ENCODE measurements around the gene PRRT1.

The PRRT1 gene

DNA sequence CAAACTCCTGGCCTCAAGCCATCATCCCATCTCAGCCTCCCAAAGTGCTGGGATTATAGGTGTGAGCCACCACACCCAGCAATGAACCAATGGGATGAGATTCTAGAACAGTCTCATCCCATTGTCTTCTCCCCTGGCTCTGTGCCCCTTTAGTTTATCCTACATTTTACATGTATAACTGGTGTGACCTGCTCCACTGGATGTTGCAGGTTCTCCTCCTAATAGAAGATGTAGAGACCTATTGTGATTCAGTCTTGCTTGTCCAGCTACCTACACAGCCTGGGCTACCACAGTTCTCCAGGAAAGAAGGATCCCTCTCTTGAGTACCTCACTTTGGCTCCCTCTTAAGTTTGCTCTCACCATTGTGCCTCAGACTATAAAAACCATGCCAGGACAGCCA lies 19.6 kb downstream of the PRRT1 start:
- Mint-ChIP-seq H3K27ac (no peak overlapping the region), H3K27me3 (no peaks in the 10 kb centered on the region), H3K36me3 (no peaks in the 10 kb centered on the region), H3K4me1 (ENCODE audit: low read depth) (peaks cover 33% of the 10 kb centered on the region), H3K4me3 (peak overlapping the region; percentile 42), H3K9me3 (ENCODE audit: low read depth) (no peaks in the 10 kb centered on the region)

- no peak overlapping the region for H3K27ac Mint-ChIP-seq
- H3K4me1 Mint-ChIP-seq (ENCODE audit: low read depth), result peaks cover 39% of the 10 kb centered on the region
These were observed 20.2 kb downstream of the PRRT1 start for GRCh38 chr6:32131439-32131948.

DNA sequence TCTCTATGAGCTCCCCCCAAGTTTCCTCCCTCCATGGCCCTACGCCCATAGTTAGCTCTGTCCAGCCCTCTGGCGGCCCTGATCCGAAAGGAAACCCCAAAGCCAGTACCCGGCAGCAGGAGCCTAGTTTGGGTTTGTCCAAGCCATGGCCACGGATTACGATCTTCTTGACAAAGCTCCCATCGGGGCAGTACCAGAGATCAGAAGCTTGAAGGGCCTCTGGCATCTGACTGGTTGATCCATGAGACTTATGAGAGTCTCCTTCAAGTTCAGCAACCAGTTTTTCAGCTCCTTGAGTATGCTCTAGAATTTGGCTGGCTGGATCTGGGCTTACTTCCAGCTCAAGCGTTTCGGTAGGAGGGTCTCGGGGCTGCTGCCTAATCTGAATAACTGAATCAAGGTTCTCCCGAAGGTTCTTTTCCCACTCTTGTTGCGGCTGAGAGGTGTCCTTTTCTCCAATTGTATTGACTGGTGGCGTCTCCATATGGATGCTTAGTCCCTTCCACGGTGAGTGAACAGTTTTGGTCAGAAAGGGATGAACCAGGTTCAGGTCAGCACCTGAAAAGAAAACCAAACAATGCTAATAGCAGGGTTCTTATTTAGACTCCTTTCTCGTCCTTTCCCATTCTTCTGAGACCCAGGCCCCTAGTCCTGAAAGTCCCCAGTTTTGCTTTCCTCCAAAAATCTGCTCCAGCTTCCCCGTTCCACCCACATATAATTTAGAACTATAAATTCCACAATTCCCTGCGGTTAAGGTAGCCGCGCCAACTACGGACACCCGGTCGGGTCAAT lies 22.2 kb downstream of the PRRT1 start:
- Mint-ChIP-seq H3K4me1 (ENCODE audit: low read depth) (peaks cover 48% of the 10 kb centered on the region), H3K4me3 (peak overlapping the region; percentile 98), H3K27ac (peak overlapping the region; percentile 92), H3K27me3 (no peaks in the 10 kb centered on the region), H3K9me3 (ENCODE audit: low read depth) (no peaks in the 10 kb centered on the region), H3K36me3 (peaks cover 5% of the 10 kb centered on the region)

More at GRCh38 chr6:32131439-32131948, 20.2 kb downstream of the PRRT1 start:
- peaks cover 2% of the 10 kb centered on the region for H3K36me3 Mint-ChIP-seq
- peak overlapping the region; percentile 18 for H3K4me3 Mint-ChIP-seq
- no peaks in the 10 kb centered on the region for H3K27me3 Mint-ChIP-seq
- no peaks in the 10 kb centered on the region for H3K9me3 Mint-ChIP-seq (ENCODE audit: low read depth)

- H3K4me1 Mint-ChIP-seq (ENCODE audit: low read depth), result peaks cover 53% of the 10 kb centered on the region
- H3K9me3 Mint-ChIP-seq (ENCODE audit: low read depth), result no peaks in the 10 kb centered on the region
- H3K36me3 Mint-ChIP-seq, result peaks cover 10% of the 10 kb centered on the region
- H3K4me3 Mint-ChIP-seq, result peak overlapping the region; percentile 98
- H3K27me3 Mint-ChIP-seq, result no peaks in the 10 kb centered on the region
- peak overlapping the region; percentile 95 for H3K27ac Mint-ChIP-seq
These were observed 22.9 kb downstream of the PRRT1 start for GRCh38 chr6:32128751-32129296.

- Mint-ChIP-seq H3K9me3 (ENCODE audit: low read depth) (no peaks in the 10 kb centered on the region), H3K36me3 (peaks cover 10% of the 10 kb centered on the region), H3K4me3 (peak within 1 kb of the TSS; percentile 98), H3K4me1 (ENCODE audit: low read depth) (peaks cover 55% of the 10 kb centered on the region), H3K27me3 (no peaks in the 10 kb centered on the region), H3K27ac (peak within 1 kb of the TSS; percentile 95)
These were observed 23.8 kb downstream of the PRRT1 start, which contains the start of gene ATF6B for GRCh38 chr6:32127717-32128592. ATF6B (minus strand) TSS chr6:32128246; CDS start chr6:32128207, 39 bp downstream.

DNA sequence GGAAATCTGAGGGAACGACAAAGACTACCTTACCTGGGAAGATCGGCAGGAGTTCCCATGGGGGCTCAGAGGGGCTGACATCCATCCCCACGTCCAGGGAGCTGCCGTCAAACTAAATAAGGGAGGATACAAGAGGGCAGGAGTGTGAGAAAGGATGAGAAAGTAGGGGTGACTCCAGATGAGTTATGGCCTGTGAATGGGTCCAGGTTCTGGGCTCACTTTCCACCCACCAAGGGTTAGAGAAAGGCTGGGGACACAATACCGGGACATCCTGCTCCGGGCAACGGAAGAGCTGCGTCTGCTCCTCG lies 24.4 kb downstream of the PRRT1 start:
- Mint-ChIP-seq H3K9me3 (ENCODE audit: low read depth) (no peaks in the 10 kb centered on the region), H3K4me3 (peak overlapping the region; percentile 98), H3K4me1 (ENCODE audit: low read depth) (peaks cover 55% of the 10 kb centered on the region), H3K36me3 (peaks cover 10% of the 10 kb centered on the region), H3K27ac (peak overlapping the region; percentile 95), H3K27me3 (no peaks in the 10 kb centered on the region)

GRCh38 chr6:32126880-32127279 lies 24.9 kb downstream of the PRRT1 start:
- Mint-ChIP-seq H3K27ac (peak overlapping the region; percentile 95), H3K4me3 (peak overlapping the region; percentile 98), H3K36me3 (peaks cover 10% of the 10 kb centered on the region), H3K27me3 (no peaks in the 10 kb centered on the region), H3K4me1 (ENCODE audit: low read depth) (peaks cover 57% of the 10 kb centered on the region), H3K9me3 (ENCODE audit: low read depth) (no peaks in the 10 kb centered on the region)

DNA sequence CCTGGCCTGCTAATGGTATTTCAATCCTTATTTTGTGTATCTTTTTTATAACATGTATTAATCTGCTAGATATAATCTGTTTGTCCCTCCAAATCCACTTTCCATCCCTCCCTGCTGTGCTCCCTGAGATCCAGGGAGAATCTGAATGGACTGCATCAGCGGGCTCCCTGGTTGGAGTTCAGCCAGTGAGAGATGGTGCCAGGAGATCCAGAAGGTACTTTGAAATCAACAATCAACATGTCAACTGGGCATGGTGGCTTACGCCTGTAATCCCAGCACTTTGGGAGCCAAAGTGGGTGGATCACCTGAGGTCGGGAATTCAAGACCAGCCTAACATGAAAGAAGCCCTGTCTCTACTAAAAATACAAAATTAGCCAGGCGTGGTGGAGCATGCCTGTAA lies 28.1 kb downstream of the PRRT1 start:
- peak overlapping the region; percentile 31 for H3K4me3 Mint-ChIP-seq
- no peak overlapping the region for H3K27ac Mint-ChIP-seq
- no peaks in the 10 kb centered on the region for H3K9me3 Mint-ChIP-seq (ENCODE audit: low read depth)
- H3K27me3 Mint-ChIP-seq, result no peaks in the 10 kb centered on the region
- peaks cover 14% of the 10 kb centered on the region for H3K36me3 Mint-ChIP-seq
- peaks cover 44% of the 10 kb centered on the region for H3K4me1 Mint-ChIP-seq (ENCODE audit: low read depth)

DNA sequence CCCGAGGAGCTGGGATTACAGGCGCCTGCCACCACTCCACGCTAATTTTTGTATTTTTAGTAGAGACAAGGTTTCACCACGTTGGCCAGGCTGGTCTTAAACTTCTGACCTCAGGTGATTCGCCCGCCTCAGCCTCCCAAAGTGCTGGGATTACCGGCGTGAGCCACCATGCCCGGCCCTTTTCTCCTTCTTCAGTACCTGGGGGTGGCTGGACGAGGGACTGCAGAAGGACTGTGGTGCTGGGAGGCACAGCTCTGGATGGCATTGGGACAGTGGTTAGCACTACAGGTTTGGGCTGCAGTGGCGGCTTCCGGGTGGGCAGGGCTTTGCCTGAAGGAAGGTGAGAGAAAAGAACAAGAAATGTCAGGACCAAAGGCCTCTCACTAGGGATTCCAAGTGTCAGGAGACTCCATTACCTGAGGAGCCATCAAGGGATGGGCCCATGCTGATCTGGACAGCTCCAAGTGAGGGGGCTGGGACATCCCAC lies 31.1 kb downstream of the PRRT1 start:
- no peak overlapping the region for H3K4me3 Mint-ChIP-seq
- H3K27me3 Mint-ChIP-seq, result no peaks in the 10 kb centered on the region
- H3K27ac Mint-ChIP-seq, result no peak overlapping the region
- peaks cover 10% of the 10 kb centered on the region for H3K36me3 Mint-ChIP-seq
- H3K4me1 Mint-ChIP-seq (ENCODE audit: low read depth), result peaks cover 14% of the 10 kb centered on the region
- H3K9me3 Mint-ChIP-seq (ENCODE audit: low read depth), result no peaks in the 10 kb centered on the region

- no peaks in the 10 kb centered on the region for H3K9me3 Mint-ChIP-seq (ENCODE audit: low read depth)
- no peaks in the 10 kb centered on the region for H3K27me3 Mint-ChIP-seq
- peaks cover 4% of the 10 kb centered on the region for H3K36me3 Mint-ChIP-seq
- H3K4me3 Mint-ChIP-seq, result no peak overlapping the region
- H3K4me1 Mint-ChIP-seq (ENCODE audit: low read depth), result peaks cover 10% of the 10 kb centered on the region
- peak overlapping the region; percentile 73 for H3K27ac Mint-ChIP-seq
These were observed 32.7 kb downstream of the PRRT1 start for GRCh38 chr6:32118782-32119628.

GRCh38 chr6:32117461-32117860 lies 34.3 kb downstream of the PRRT1 start:
- peaks cover 8% of the 10 kb centered on the region for H3K4me1 Mint-ChIP-seq (ENCODE audit: low read depth)
- H3K27ac Mint-ChIP-seq, result no peak overlapping the region
- no peaks in the 10 kb centered on the region for H3K27me3 Mint-ChIP-seq
- H3K4me3 Mint-ChIP-seq, result no peak overlapping the region
- H3K36me3 Mint-ChIP-seq, result peaks cover 4% of the 10 kb centered on the region
- no peaks in the 10 kb centered on the region for H3K9me3 Mint-ChIP-seq (ENCODE audit: low read depth)

GRCh38 chr6:32116674-32117073 lies 35.1 kb downstream of the PRRT1 start:
- Mint-ChIP-seq H3K9me3 (ENCODE audit: low read depth) (no peaks in the 10 kb centered on the region), H3K27me3 (no peaks in the 10 kb centered on the region), H3K4me1 (ENCODE audit: low read depth) (peaks cover 6% of the 10 kb centered on the region), H3K36me3 (peaks cover 4% of the 10 kb centered on the region), H3K27ac (peak overlapping the region; percentile 41), H3K4me3 (no peak overlapping the region)

DNA sequence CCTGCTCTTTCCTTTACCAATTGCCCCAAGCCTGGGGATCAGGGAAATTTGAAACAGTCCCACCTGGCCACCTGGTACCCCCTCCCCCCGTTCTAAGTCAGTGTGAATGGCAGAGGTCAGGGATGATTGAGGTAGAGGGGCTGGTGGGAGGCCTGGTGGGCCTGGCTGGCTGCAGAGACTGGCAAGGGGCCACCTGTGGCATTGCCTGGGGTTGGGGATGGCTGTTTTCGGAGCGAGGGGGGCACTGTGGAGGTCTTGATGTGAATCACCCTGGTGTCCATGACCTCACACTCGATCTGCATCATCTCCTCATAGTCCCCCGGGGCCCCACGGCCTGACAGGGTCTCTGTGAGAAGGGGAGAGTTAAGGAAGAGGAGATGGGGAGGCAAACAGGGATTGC lies 36.1 kb downstream of the PRRT1 start:
- Mint-ChIP-seq H3K27ac (peak overlapping the region; percentile 34), H3K27me3 (no peaks in the 10 kb centered on the region), H3K4me1 (ENCODE audit: low read depth) (peaks cover 6% of the 10 kb centered on the region), H3K9me3 (ENCODE audit: low read depth) (no peaks in the 10 kb centered on the region), H3K36me3 (no peaks in the 10 kb centered on the region), H3K4me3 (no peak overlapping the region)

DNA sequence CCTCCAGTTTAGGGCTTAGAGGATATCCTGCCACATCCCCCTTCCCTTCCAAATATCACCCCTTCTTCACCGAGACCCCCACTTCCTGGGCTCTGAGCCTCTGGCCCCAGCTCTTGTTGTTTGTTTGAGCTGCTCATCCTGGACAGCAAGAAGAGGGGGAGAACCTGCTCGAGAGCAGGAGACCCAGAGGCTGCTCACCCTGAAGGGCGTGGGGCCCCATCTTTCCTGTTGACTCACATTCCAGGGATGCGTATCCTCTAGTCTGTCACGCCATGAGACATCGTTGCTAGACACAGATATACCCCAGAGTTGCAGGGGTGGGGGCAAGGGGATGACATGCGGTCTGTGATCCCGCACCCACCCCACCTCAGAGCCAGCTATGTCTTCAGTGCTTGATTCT lies 36.9 kb downstream of the PRRT1 start:
- Mint-ChIP-seq H3K4me3 (no peak overlapping the region), H3K9me3 (ENCODE audit: low read depth) (no peaks in the 10 kb centered on the region), H3K27me3 (no peaks in the 10 kb centered on the region), H3K36me3 (no peaks in the 10 kb centered on the region), H3K27ac (peak overlapping the region; percentile 28), H3K4me1 (ENCODE audit: low read depth) (peaks cover 8% of the 10 kb centered on the region)
